H1 (cell line): ENCODE measurements around the gene ATE1. TPM values are rescaled to one million over a fixed set of nuclear protein-coding genes. Genes with fewer than 3 reads are reported as not detected.

Source experiments
- CTCF ChIA-PET: fragments of 300-600 bp; sonication (Branson Sonifier 250); formaldehyde crosslinking; loops from one replicate; lab custom pipeline; 2021; ENCODE audit not compliant: partially characterized antibody; lab: Charles Lee
- POLR2A ChIA-PET: fragments of 300-600 bp; sonication (Branson Sonifier 250); formaldehyde crosslinking; loops from one replicate; lab custom pipeline; 2021; ENCODE audit warnings: inconsistent platforms; ENCODE audit not compliant: partially characterized antibody; lab: Charles Lee
- DNase-seq, 2 experiments: peaks; one replicate each; pipeline versions ENCODE4 v3.0.0 to v3.0.0-alpha.2; 2010 to 2022; ENCODE audit warnings: low spot score in 2 of 2, low read depth in 1 of 2, mixed read lengths in 1 of 2
- FAIRE-seq: peaks from 2 replicates; lab custom pipeline; 2011; peaks lifted over from hg19 to GRCh38; lab: Jason Lieb, UNC
- H2AFZ ChIP-seq: 2 replicates; pipeline ENCODE4 v1.8.1; 2012; ENCODE audit warnings: low read length, inconsistent platforms
- H2AK5ac ChIP-seq: 2 replicates; pipeline ENCODE4 v1.6.1; 2013; ENCODE audit warnings: low read depth, low read length
- H2BK120ac ChIP-seq: replicated peaks from 2 replicates; pipeline ENCODE3; 2013; ENCODE audit warnings: low read depth, low read length, inconsistent platforms
- H2BK12ac ChIP-seq: 2 replicates; pipeline ENCODE4 v1.6.1; 2013; ENCODE audit warnings: low read depth, low read length
- H2BK15ac ChIP-seq: 2 replicates; pipeline ENCODE4 v1.6.1; 2013; ENCODE audit warnings: low read length
- H2BK20ac ChIP-seq: 2 replicates; pipeline ENCODE4 v1.6.1; 2013; ENCODE audit warnings: low read length
- H2BK5ac ChIP-seq: 2 replicates; pipeline ENCODE4 v1.6.1; 2013; ENCODE audit warnings: low read depth, low read length
- H3K14ac ChIP-seq: 2 replicates; pipeline ENCODE4 v1.6.1; 2013; ENCODE audit warnings: inconsistent platforms; ENCODE audit not compliant: insufficient read length
- H3K18ac ChIP-seq: 2 replicates; pipeline ENCODE4 v1.6.1; 2013; ENCODE audit warnings: low read length; ENCODE audit errors: extremely low read depth
- H3K23ac ChIP-seq: 2 replicates; pipeline ENCODE4 v1.6.1; 2013; ENCODE audit warnings: inconsistent platforms; ENCODE audit not compliant: insufficient read length
- H3K23me2 ChIP-seq: 2 replicates; pipeline ENCODE4 v1.6.1; 2013; ENCODE audit warnings: low read depth, low read length
- H3K27ac ChIP-seq: 2 replicates; pipeline ENCODE4 v1.6.1; 2011; ENCODE audit warnings: low read depth, low read length, inconsistent platforms
- H3K27me3 ChIP-seq, 4 experiments: replicated peaks in 1 of 4; 1 replicate in 1 of 4; 2 replicates in 3 of 4; pipeline versions ENCODE4 v1.6.1 to v1.8.1; 2011 to 2013; ENCODE audit warnings: low read length in 3 of 4, mild to moderate bottlenecking in 3 of 4, inconsistent platforms in 2 of 4, mixed read lengths in 2 of 4, moderate library complexity in 1 of 4; ENCODE audit not compliant: control insufficient read depth in 3 of 4, insufficient read depth in 3 of 4; ENCODE audit errors: extremely low read depth in 1 of 4
- H3K36me3 ChIP-seq, 4 experiments: 2 replicates each; pipeline versions ENCODE4 v1.6.1 to v1.8.1; 2011 to 2013; ENCODE audit warnings: mild to moderate bottlenecking in 4 of 4, low read length in 3 of 4, moderate library complexity in 2 of 4, control low read depth in 1 of 4, inconsistent platforms in 1 of 4; ENCODE audit not compliant: insufficient read depth in 4 of 4, control insufficient read depth in 2 of 4
- H3K4ac ChIP-seq: replicated peaks from 2 replicates; pipeline ENCODE3; 2013; ENCODE audit warnings: low read length, low read depth, mixed read lengths, inconsistent platforms; ENCODE audit not compliant: insufficient read length
- H3K4me1 ChIP-seq, 4 experiments: replicated peaks in 1 of 4; 1 replicate in 1 of 4; 2 replicates in 3 of 4; pipeline versions ENCODE4 v1.6.1 to v1.8.1; 2011 to 2013; ENCODE audit warnings: low read length in 3 of 4, inconsistent platforms in 2 of 4, mixed read lengths in 1 of 4; ENCODE audit not compliant: insufficient read depth in 4 of 4, control insufficient read depth in 3 of 4
- H3K4me2 ChIP-seq, 2 experiments: 2 replicates each; pipeline versions ENCODE4 v1.6.1 to v1.8.1; 2011 to 2013; ENCODE audit warnings: low read depth in 2 of 2, low read length in 2 of 2, control low read depth in 1 of 2, inconsistent platforms in 1 of 2, mild to moderate bottlenecking in 1 of 2; ENCODE audit not compliant: insufficient read depth in 1 of 2
- H3K4me3 ChIP-seq, 4 experiments: fragments of 200-600, 300-600 bp in 1 of 4; sonication (generic), shearing (Covaris generic), sonication (Bioruptor Twin) in 1 of 4; 2 replicates each; pipeline versions ENCODE4 v1.5.1 to v1.8.1; 2011 to 2016; ENCODE audit warnings: low read length in 4 of 4, low read depth in 3 of 4, control low read depth in 2 of 4, inconsistent platforms in 2 of 4, mild to moderate bottlenecking in 2 of 4, mixed read lengths in 1 of 4, moderate library complexity in 1 of 4; ENCODE audit not compliant: insufficient read depth in 2 of 4; ENCODE audit errors: extremely low read depth in 1 of 4
- H3K56ac ChIP-seq: replicated peaks from 2 replicates; pipeline ENCODE3; 2013; ENCODE audit warnings: low read depth, mild to moderate bottlenecking, mixed read lengths, low read length, inconsistent platforms; ENCODE audit not compliant: insufficient read length
- H3K79me1 ChIP-seq: 2 replicates; pipeline ENCODE4 v1.6.1; 2013; ENCODE audit warnings: low read depth, low read length, control low read depth
- H3K79me2 ChIP-seq, 2 experiments: 2 replicates each; pipeline versions ENCODE4 v1.6.1 to v1.8.1; 2012 to 2013; ENCODE audit warnings: low read length in 2 of 2, mild to moderate bottlenecking in 2 of 2, inconsistent platforms in 1 of 2; ENCODE audit not compliant: insufficient read depth in 2 of 2, control insufficient read depth in 1 of 2
- H3K9ac ChIP-seq, 4 experiments: replicated peaks in 1 of 4; 1 replicate in 1 of 4; 2 replicates in 3 of 4; pipeline versions ENCODE4 v1.6.1 to v1.8.1; 2011 to 2013; ENCODE audit warnings: low read depth in 3 of 4, low read length in 3 of 4, control low read depth in 2 of 4, mild to moderate bottlenecking in 2 of 4, moderate library complexity in 2 of 4, inconsistent platforms in 1 of 4; ENCODE audit errors: extremely low read depth in 1 of 4
- H3K9me3 ChIP-seq, 2 experiments: 2 replicates each; pipeline versions ENCODE4 v1.6.1 to v1.8.1; 2012 to 2013; ENCODE audit warnings: mild to moderate bottlenecking in 2 of 2, moderate library complexity in 2 of 2, control low read depth in 1 of 2, inconsistent platforms in 1 of 2, low read depth in 1 of 2, low read length in 1 of 2, mixed read lengths in 1 of 2; ENCODE audit not compliant: insufficient read depth in 2 of 2
- H4K20me1 ChIP-seq, 2 experiments: replicated peaks in 1 of 2; 2 replicates each; pipeline versions ENCODE3 to v1.8.1; 2011 to 2013; ENCODE audit warnings: inconsistent platforms in 2 of 2, low read length in 2 of 2, mild to moderate bottlenecking in 1 of 2; ENCODE audit not compliant: insufficient read depth in 2 of 2, control insufficient read depth in 1 of 2
- H4K5ac ChIP-seq: 2 replicates; pipeline ENCODE4 v1.6.1; 2013; ENCODE audit warnings: low read length, low read depth, mixed read lengths, inconsistent platforms; ENCODE audit not compliant: insufficient read length
- H4K8ac ChIP-seq: 2 replicates; pipeline ENCODE4 v1.8.0; 2013; ENCODE audit warnings: mild to moderate bottlenecking, moderate library complexity, low read length, inconsistent platforms; ENCODE audit not compliant: insufficient read depth; ENCODE audit errors: extremely low read depth
- H4K91ac ChIP-seq: replicated peaks from 2 replicates; pipeline ENCODE3; 2013; ENCODE audit warnings: low read length, mixed read lengths, inconsistent platforms; ENCODE audit not compliant: insufficient read length
- ATF3 ChIP-seq: IDR thresholded peaks from 2 replicates; pipeline ENCODE4 v1.6.1; 2011; ENCODE audit warnings: low read depth, mild to moderate bottlenecking, low read length; ENCODE audit not compliant: insufficient read depth
- CHD1 ChIP-seq: IDR thresholded peaks from 2 replicates; pipeline ENCODE4 v1.6.1; 2012; ENCODE audit warnings: low read depth, low read length, improper control_type of control experiment
- E2F6 ChIP-seq: IDR thresholded peaks from 2 replicates; pipeline ENCODE4 v1.6.1; 2012; ENCODE audit warnings: inconsistent platforms
- EP300 ChIP-seq, 2 experiments: IDR thresholded peaks; 1 replicate in 1 of 2; 2 replicates in 1 of 2; pipeline ENCODE4 v1.6.1; 2011 to 2012; ENCODE audit warnings: low read depth in 2 of 2, low read length in 2 of 2, mild to moderate bottlenecking in 2 of 2, borderline replicate concordance in 1 of 2, inconsistent platforms in 1 of 2, moderate library complexity in 1 of 2
- JUN ChIP-seq: IDR thresholded peaks from 2 replicates; pipeline ENCODE4 v1.6.1; 2011; ENCODE audit warnings: low read depth, mild to moderate bottlenecking, improper control_type of control experiment, low read length
- JUND ChIP-seq: IDR thresholded peaks from 2 replicates; pipeline ENCODE4 v1.6.1; 2011; ENCODE audit warnings: mild to moderate bottlenecking, improper control_type of control experiment, low read length
- KDM5A ChIP-seq: fragments of 200-600 bp; IDR thresholded peaks from 2 replicates; pipeline ENCODE4 v1.7.1; 2012; ENCODE audit warnings: mild to moderate bottlenecking, low read length, inconsistent platforms, mixed read lengths
- PHF8 ChIP-seq: fragments of 200-600 bp; sonication (generic); conservative IDR thresholded peaks from 2 replicates; pipeline ENCODE4 v1.7.1; 2012; ENCODE audit warnings: low read depth, mild to moderate bottlenecking, inconsistent platforms, low read length, moderate library complexity
- POLR2A ChIP-seq, 2 experiments: IDR thresholded peaks; 1 replicate in 1 of 2; 2 replicates in 1 of 2; pipeline ENCODE4 v1.6.1; 2011; ENCODE audit warnings: low read depth in 2 of 2, low read length in 2 of 2, mild to moderate bottlenecking in 2 of 2; ENCODE audit errors: control extremely low read depth in 1 of 2
- POU5F1 ChIP-seq: IDR thresholded peaks from 2 replicates; pipeline ENCODE4 v1.6.1; 2011; ENCODE audit warnings: low read depth, mild to moderate bottlenecking, low read length, moderate library complexity
- RNF2 ChIP-seq: fragments of 200-900, 300-1000 bp; sonication (generic); IDR thresholded peaks from 2 replicates; pipeline ENCODE4 v1.7.1; 2016; ENCODE audit warnings: borderline replicate concordance, low read depth, mild to moderate bottlenecking, antibody characterized with exemption, low read length; ENCODE audit not compliant: poor library complexity, severe bottlenecking; ENCODE audit errors: missing control alignments
- SIX5 ChIP-seq: IDR thresholded peaks from 2 replicates; pipeline ENCODE4 v1.6.1; 2011; ENCODE audit warnings: mild to moderate bottlenecking, low read depth, low read length
- SUZ12 ChIP-seq: fragments of 200-600 bp; sonication (generic); IDR thresholded peaks from 2 replicates; pipeline ENCODE4 v1.6.1; 2012; ENCODE audit warnings: mild to moderate bottlenecking, inconsistent platforms, low read length, moderate library complexity, mixed read lengths
- WGBS, 2 experiments: shearing (Covaris generic) in 1 of 2; methylation state at CpG; one replicate each; pipeline versions ENCODE4 v1.1.6 to v1.1.7; 2013 to 2015; ENCODE audit warnings: low lambda C conversion rate in 2 of 2, mixed read lengths in 2 of 2, inconsistent platforms in 1 of 2, low coverage in 1 of 2, missing lambda C conversion rate in 1 of 2; ENCODE audit not compliant: insufficient replicate concordance in 2 of 2, insufficient coverage in 1 of 2, insufficient read length in 1 of 2; ENCODE audit errors: extremely low coverage in 1 of 2, missing lambda C conversion rate in 1 of 2; 5-methylcytosine and 5-hydroxymethylcytosine counted together
- polyA plus RNA-seq, 7 experiments: library from polyadenylated mRNA; depleted of rRNA in 3 of 7; stranded (reverse) in 5 of 7; unstranded in 2 of 7; fragments of >200 nt in 5 of 7; fragments of 200-250 nt in 2 of 7; gene quantifications; 1 replicate in 5 of 7; 2 replicates in 1 of 7; 4 replicates in 1 of 7; pipeline versions ENCODE4 v1.2.1 to v1.2.3, GENCODE V29; 2011 to 2013; ENCODE audit warnings: missing spikeins in 2 of 7, mixed read lengths in 2 of 7
- total RNA-seq: library from RNA; stranded (reverse); fragmentation: NEBNext Ultra II Directional; extraction: Animal tissue kit (Norgen Biotek cat#: 25700); gene quantifications from 2 replicates; pipeline ENCODE4 v1.2.1, GENCODE V29; 2021

Gene ATE1
- total and polyA plus RNA-seq, 2 of the 8 experiments (the other 6 are each of a cell fraction or from before 2014, with no cell fraction given), result 8.8 to 26.9 TPM

- DNase-seq (no peak), FAIRE-seq (no peak)
- Histone ChIP-seq H2BK15ac (no peak overlapping the region), H2BK20ac (no peak overlapping the region), H3K4me3 (no peak overlapping the region), H3K9me3 (no peaks in the 10 kb centered on the region), H3K23ac (no peak overlapping the region), H2AFZ (no peak overlapping the region), H3K27ac (no peak overlapping the region), H3K27me3 (no peaks in the 10 kb centered on the region), H4K5ac (no peak overlapping the region), H3K4me2 (peak overlapping the region in 1 of 2 experiments; percentile 10; a peak in 1 of 4 replicates), H3K79me1 (no peaks in the 10 kb centered on the region), H4K20me1 (no peaks in the 10 kb centered on the region), H2AK5ac (no peak overlapping the region), H2BK12ac (no peak overlapping the region), H3K14ac (no peak overlapping the region), H3K4me1 (peaks cover 0 to 4% (median under 1%) of the 10 kb centered on the region in 4 experiments; a peak in 3 of 7 replicates), H3K36me3 (peaks cover 0 to 45% (median 8%) of the 10 kb centered on the region in 4 experiments; a peak in 5 of 8 replicates), H4K8ac (no peak overlapping the region), H2BK120ac (no peak overlapping the region), H3K23me2 (no peaks in the 10 kb centered on the region), H3K79me2 (no peaks in the 10 kb centered on the region), H4K91ac (no peak overlapping the region), H3K4ac (no peak overlapping the region), H2BK5ac (no peak overlapping the region), H3K18ac (no peak overlapping the region), H3K56ac (no peak overlapping the region), H3K9ac (no peak overlapping the region)
- 70% methylated on average over 3 of the region's 3 CpGs; no CpG with 5 or more reads in 1 of the 2 experiments for WGBS, 2 experiments
- ChIA-PET POLR2A (interaction anchor here (0.7 to 1.4 kb wide), 5 partner anchors 9 to 145 kb away, joined by 3 to 6 read pairs (median 4); partner anchors contain the start of gene ATE1), CTCF (interaction anchor here (0.6 to 0.7 kb wide), 2 partner anchors 10 to 1036 kb away, joined by 3 read pairs; no protein-coding TSS in a partner anchor)
- TF ChIP-seq CHD1 (no peak), SIX5 (no peak), EP300 (IDR thresholded peaks at IDR 0.05; ENCODE audit: borderline replicate concordance in 1 of 2, low read depth in 2 of 2, low read length in 2 of 2) (no peak), E2F6 (no peak), JUND (no peak), SUZ12 (no peak), POU5F1 (no peak), POLR2A (IDR thresholded peaks at IDR 0.05; ENCODE audit: control extremely low read depth in 1 of 2, low read depth in 2 of 2, low read length in 2 of 2) (no peak), PHF8 (no peak), KDM5A (no peak), ATF3 (no peak), JUN (no peak), RNF2 (no peak)
Measured at GRCh38 chr10:121959671-121960070, 31.8 kb upstream of the ATE1 start.
